ENCODE data around the gene GRIN2A.

The GRIN2A gene

GRCh38 chr16:10182222-10183053 lies at the start of gene GRIN2A:
GRIN2A (minus strand) TSS chr16:10182428; CDS start chr16:10180411, 2,017 bp downstream.
- DNase-seq (ENCODE audit: low spot score) = no peak

DNA sequence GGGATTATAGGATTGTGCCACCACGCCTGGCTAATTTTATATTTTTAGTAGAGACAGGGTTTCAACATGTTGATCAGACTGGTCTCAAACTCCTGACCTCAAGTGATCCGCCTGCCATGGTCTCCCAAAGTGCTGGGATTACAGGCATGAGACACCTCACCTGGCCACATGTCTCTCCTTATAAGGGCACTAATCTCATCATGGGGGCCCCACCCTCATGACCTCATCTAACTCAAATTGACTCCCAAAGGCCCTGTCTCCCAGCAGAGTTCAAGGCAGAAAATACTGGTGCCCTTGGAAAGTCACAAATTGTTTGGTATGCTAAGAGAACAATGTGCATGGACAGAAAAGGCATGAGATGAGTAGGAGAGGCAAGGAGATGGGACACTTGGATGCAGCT lies 49.3 kb upstream of the GRIN2A start:
- no peak for DNase-seq (ENCODE audit: low spot score)

- no peak for DNase-seq (ENCODE audit: low spot score)
Observed at GRCh38 chr16:10228779-10229178, 46.6 kb upstream of the GRIN2A start.

GRCh38 chr16:10226987-10227306 lies 44.7 kb upstream of the GRIN2A start:
- DNase-seq (ENCODE audit: low spot score) = no peak

DNA sequence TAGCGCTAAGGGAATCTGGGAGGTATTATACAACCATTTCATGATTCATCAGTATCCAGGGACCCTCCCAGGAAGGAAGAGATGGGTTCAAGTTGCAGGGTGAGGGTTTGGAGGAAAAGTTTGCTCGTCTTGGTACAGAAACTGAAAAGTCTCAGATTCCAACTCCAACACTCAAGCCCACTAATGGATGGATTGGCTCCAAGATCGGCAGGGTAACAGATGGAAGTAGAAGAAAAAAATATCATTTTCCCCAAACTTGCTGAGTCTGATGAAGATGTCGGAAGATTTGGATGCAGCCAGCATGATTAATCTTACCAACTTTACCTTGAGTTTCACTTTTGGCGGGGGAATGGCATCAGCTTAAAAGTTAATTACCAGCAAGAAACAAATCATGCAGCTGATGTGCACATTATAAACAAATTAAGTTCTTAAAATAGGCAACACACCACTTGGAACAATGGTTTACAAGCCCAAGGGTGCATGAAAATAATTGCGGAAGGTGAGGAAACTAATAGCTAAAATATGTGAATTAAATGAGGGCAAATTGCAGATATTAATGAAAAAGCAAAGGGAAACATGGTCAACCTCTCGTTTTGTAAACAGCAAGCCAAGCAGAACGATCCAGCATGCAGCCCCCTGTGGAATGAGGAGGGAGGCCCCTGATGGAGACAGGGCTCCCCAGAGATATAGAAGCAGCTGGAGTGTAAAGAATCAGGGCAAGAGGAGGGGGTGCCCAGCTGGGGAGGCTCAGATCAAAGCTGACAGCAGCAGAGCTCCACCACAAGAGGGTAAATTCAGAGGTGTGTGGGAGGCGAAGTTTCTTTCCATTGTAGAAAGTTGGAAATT lies 44.1 kb upstream of the GRIN2A start:
- no peak for DNase-seq (ENCODE audit: low spot score)

DNA sequence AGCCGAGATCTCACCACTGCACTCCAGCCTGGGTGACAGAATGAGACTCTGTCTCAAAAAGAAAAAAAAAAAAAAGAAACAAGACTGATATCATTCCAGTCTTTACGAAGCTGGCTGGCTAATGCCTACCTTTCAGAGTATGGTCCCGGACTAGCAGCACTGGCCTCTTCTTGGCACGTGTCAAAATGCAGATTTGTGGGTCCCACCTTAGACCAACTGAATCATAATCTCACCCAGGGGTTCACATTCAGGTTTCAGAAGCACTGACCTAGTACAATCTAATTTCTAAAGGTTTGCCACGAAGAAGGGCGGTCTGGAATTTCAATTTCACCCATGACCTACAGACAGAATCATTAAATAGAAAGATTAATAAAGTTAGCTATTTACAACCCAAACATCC lies 43.4 kb upstream of the GRIN2A start:
- no peak for DNase-seq (ENCODE audit: low spot score)

GRCh38 chr16:10224850-10225249 lies 42.6 kb upstream of the GRIN2A start:
- no peak for DNase-seq (ENCODE audit: low spot score)

DNA sequence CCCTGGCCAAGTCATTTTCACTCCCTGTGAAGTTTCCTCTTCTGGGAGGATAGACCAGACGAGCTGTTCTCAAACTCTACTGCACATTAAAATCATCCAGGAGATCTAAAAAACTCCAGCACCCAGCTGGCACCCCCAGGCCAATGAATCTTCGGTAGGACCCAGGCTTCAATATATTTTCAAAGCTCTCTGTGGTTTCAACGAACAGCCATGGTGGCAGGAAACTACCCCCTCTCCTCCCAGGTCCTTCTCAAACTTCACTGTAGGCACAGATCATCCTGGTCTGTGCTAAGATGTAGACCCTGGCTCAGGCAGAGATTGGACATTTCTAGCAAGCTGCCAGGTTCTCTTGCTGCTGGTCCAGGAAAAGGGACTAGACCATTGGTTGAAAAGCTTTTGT lies 38.7 kb upstream of the GRIN2A start:
- DNase-seq (ENCODE audit: low spot score) = no peak

GRCh38 chr16:10219742-10220141 lies 37.5 kb upstream of the GRIN2A start:
- no peak for DNase-seq (ENCODE audit: low spot score)

DNA sequence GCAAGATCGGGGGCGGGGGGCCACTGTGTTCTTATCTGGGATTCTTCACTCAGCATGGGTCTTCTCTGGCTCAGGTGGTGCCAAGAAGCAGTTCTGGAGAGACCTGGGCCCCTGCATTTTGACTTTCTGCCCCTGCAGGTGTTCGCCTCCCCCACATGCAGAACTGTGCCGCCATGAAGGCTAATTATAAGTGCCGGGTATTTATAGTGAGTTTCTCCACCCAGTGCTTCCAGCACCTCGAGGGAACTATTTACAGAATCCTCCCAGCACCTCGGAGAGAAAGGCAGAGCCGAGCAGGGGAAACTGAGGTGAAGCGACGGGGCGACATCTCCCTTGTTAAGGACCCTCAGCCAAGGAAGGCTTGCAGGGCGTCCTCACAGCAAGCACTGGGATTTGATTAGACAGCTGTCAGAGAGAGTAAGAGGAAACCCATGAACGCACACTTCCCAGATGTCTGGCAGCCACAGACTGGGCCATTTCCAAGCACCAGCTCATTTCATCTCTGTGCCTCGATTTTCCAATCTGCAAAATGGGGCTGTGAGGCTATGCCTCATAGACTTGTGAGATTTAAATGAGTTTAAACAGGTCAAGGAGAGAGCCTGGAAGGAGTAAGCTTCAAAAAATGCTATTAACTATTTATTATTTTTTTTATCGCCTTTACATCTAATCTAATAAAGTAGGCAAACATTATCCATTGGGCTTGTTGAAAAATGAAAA lies 36.4 kb upstream of the GRIN2A start:
- no peak for DNase-seq (ENCODE audit: low spot score)

GRCh38 chr16:10213748-10214147 lies 31.5 kb upstream of the GRIN2A start:
- DNase-seq (ENCODE audit: low spot score) = no peak

GRCh38 chr16:10210944-10211343 lies 28.7 kb upstream of the GRIN2A start:
- DNase-seq (ENCODE audit: low spot score) = no peak

DNA sequence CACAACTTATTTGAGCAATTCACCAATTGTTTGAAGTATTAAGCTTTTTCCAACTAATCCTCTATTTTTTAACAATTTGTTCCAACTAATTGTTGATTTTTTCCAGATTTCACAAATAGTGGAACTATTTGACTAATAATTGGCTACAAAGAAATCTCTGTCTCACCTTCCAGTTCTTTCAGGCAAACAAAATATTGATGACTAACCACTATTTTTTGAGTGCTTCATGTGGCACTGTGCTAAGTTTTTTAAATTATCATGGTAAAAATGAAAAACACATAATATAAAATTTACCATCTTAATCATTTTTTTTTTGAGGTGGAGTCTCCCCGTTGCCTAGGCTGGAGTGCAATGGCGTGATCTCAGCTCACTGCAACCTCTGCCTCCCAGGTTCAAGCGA lies 24.6 kb upstream of the GRIN2A start:
- DNase-seq (ENCODE audit: low spot score) = no peak

GRCh38 chr16:10206215-10206614 lies 24.0 kb upstream of the GRIN2A start:
- no peak for DNase-seq (ENCODE audit: low spot score)

GRCh38 chr16:10205688-10206087 lies 23.5 kb upstream of the GRIN2A start:
- no peak for DNase-seq (ENCODE audit: low spot score)

DNA sequence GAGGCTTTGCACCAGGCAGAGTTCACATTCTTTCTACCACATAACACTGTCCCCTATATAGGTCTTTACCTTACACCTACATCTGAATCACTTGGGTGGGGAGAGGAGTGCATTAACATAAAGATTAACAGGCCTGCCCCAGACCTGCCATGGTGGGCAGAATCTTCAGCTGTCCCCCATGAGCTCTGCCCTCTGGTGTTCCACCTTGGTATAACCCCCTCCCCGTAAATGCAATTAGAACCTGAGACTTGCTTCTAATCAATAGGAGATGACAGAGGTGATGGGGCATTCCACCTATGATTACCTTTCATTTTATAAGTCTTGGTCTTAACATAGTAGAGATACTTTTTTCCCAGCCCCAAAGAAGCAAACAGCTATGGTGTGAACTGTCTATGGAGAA lies 20.4 kb upstream of the GRIN2A start:
- DNase-seq (ENCODE audit: low spot score) = no peak

GRCh38 chr16:10200637-10201586 lies 18.7 kb upstream of the GRIN2A start:
- DNase-seq (ENCODE audit: low spot score) = no peak

DNA sequence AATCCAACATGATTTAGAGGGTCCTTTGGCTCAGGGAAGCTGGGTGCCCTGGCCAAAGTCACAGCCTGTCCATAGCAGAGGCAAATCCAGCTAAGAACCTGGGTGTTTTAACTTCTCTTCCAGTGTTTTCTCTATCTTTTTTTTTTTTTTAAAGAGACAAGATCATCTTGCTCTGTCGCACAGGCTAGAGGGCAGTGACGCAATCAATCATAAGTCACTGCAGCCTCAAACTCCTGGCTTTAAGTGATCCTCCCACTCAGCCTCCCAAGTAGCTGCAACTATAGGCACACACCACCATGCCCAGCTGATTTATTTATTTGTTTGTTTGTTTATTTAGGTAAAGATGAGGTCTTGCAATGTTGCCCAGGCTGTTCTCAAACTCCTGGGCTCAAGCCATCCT lies 14.8 kb upstream of the GRIN2A start:
- DNase-seq (ENCODE audit: low spot score) = no peak

GRCh38 chr16:10191096-10191495 lies 8.9 kb upstream of the GRIN2A start:
- no peak for DNase-seq (ENCODE audit: low spot score)

- DNase-seq (ENCODE audit: low spot score) = no peak
Observed at GRCh38 chr16:10189861-10190390, 7.7 kb upstream of the GRIN2A start.

DNA sequence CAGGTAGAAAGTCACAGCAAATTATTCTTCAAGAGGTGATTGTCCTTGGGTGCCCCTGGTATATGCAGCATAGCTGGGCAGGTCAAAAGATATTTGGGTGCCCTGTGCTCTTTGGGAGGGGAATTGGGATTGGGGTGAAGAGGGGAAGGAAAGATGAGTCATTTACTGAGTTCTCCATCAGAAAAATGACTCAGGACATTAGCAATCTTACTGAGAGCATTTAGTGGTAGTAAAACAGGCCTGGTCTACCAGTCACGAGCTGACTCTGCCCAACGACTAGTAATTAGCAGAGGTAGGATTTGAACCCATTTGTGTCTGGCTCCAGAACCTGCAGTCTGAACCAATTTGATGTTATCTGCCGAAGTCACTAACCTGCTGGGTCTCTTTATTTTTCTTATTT lies 6.0 kb upstream of the GRIN2A start:
- DNase-seq (ENCODE audit: low spot score) = no peak
